SK-N-SH (cell line): Measurements from ENCODE around the gene MRPL46.

Experiments
- CTCF ChIP-seq: fragments of 200-600 bp; sonication (generic); IDR thresholded peaks from 2 replicates; pipeline ENCODE4 v1.6.1; 2017; ENCODE audit warnings: antibody characterized with exemption, mild to moderate bottlenecking, moderate library complexity
- EP300 ChIP-seq, 2 experiments: IDR thresholded peaks; 2 replicates each; pipeline versions ENCODE4 v1.4.0 to v1.6.1; 2012; ENCODE audit warnings: borderline replicate concordance in 1 of 2, low read depth in 1 of 2, low read length in 1 of 2
- FOXJ3 ChIP-seq: sonication (generic); formaldehyde crosslinking; IDR thresholded peaks from 2 replicates; pipeline ENCODE4 v1.5.1; 2020; ENCODE audit warnings: mild to moderate bottlenecking, missing genetic modification reagents
- GATA2 ChIP-seq: sonication (generic); formaldehyde crosslinking; IDR thresholded peaks from 2 replicates; pipeline ENCODE4 v1.5.0; 2020; ENCODE audit warnings: mild to moderate bottlenecking, missing genetic modification reagents
- JUND ChIP-seq: IDR thresholded peaks from 2 replicates; pipeline ENCODE4 v1.4.0; 2012
- SMC3 ChIP-seq: IDR thresholded peaks from 2 replicates; pipeline ENCODE4 v1.6.1; 2012; ENCODE audit warnings: low read depth, low read length, improper control_type of control experiment
- TEAD4 ChIP-seq: IDR thresholded peaks from 2 replicates; pipeline ENCODE4 v1.4.0; 2012; ENCODE audit warnings: mild to moderate bottlenecking, borderline replicate concordance; ENCODE audit not compliant: insufficient read depth
- USF2 ChIP-seq: fragments of 150-350 bp; IDR thresholded peaks from 2 replicates; pipeline ENCODE4 v1.6.1; 2017; ENCODE audit warnings: antibody characterized with exemption, low read length, low read depth, borderline replicate concordance

- TF ChIP-seq FOXJ3 (CRISPR knock-in tag) (no peak), GATA2 (CRISPR knock-in tag) (no peak), EP300 (IDR thresholded peaks at IDR 0.05; ENCODE audit: borderline replicate concordance in 1 of 2, low read depth in 1 of 2, low read length in 1 of 2) (no peak), USF2 (no peak), CTCF (no peak), TEAD4 (no peak), JUND (no peak), SMC3 (no peak)
These were observed 24.0 kb upstream of the MRPL46 start for GRCh38 chr15:88491158-88491557.
